Measurements from ENCODE around the gene PDE6B.

- TF ChIP-seq POLR2AphosphoS5 (IDR thresholded peaks at IDR 0.05; ENCODE audit: insufficient read depth in 1 of 2, low read depth in 1 of 2): no peak
- no peak for TF ChIP-seq POLR2A (IDR thresholded peaks at IDR 0.05)
Observed at GRCh38 chr4:702618-703048, 77.3 kb downstream of the PDE6B start.
